ENCODE measurements around the gene CKAP2L.

CKAP2L gene

DNA sequence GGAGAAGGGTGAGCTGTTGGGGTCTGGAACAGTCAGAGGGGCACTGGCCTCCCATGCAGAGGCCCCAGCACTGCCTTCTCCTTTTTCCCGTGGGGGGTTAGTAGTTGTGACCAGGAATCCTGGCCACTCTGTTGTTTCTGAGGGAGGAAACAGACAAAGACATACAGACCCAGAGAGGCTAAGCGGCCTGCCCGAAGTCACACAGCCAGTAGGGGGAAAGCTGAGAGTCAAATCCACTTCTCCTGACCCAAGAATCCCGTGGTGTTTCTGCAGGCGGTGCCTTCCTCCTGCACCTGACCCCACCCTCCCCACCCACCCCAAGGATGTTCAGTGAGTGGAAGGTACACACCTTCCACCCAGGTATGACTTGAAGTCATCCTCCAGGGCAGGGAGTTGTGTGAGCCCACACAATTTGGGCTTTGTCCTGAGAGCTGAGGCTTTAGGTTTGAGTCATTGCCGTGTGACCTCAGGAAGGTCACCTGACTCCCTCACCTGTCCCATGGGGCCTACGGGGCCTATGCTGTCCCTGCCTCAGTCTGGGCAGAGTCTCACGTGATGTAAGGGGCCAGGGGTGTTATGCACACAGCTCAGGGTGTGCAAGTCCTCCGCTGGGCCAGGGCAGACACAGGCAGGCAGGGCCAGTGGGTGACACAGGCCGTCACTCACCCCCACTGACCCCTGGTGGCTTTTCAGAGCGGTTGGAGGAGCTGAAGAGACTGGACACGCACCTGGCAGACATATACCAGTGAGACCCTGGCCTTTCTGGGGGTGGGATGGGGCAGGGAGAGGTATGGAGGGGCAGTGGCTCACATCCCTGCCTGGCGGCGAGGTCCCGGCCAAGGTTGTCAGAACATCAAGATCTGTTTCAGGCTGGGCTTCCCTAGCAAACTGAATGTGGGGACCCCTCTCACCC is 38.6 kb downstream of the CKAP2L start:
- Histone ChIP-seq H3K9me3 (replicated peaks; ENCODE audit: insufficient read depth, low read length) (no peaks in the 10 kb centered on the region), H3K27me3 (replicated peaks; ENCODE audit: insufficient read depth, low read length) (peaks cover 6% of the 10 kb centered on the region; the same call in 1 of the 2 replicates), H3F3A (ENCODE audit: insufficient read depth, low read length) (no peaks in the 10 kb centered on the region), H3K36me3 (replicated peaks; ENCODE audit: insufficient read depth, low read length) (no peaks in the 10 kb centered on the region), H3K9ac (ENCODE audit: low read length) (no peak overlapping the region), H3K27ac (ENCODE audit: low read length) (no peak overlapping the region), H3K4me2 (ENCODE audit: low read depth, low read length) (no peak overlapping the region), H2AFZ (ENCODE audit: low read length) (no peak overlapping the region), H3K4me3 (ENCODE audit: low read length) (no peak overlapping the region), H3K79me2 (ENCODE audit: low read length) (no peaks in the 10 kb centered on the region), H3K9me2 (replicated peaks; ENCODE audit: insufficient read depth, low read length) (no peaks in the 10 kb centered on the region), H3K4me1 (ENCODE audit: low read length) (no peaks in the 10 kb centered on the region), H4K20me1 (ENCODE audit: insufficient read depth, low read length) (no peaks in the 10 kb centered on the region)
- TF ChIP-seq, protein P1, sequence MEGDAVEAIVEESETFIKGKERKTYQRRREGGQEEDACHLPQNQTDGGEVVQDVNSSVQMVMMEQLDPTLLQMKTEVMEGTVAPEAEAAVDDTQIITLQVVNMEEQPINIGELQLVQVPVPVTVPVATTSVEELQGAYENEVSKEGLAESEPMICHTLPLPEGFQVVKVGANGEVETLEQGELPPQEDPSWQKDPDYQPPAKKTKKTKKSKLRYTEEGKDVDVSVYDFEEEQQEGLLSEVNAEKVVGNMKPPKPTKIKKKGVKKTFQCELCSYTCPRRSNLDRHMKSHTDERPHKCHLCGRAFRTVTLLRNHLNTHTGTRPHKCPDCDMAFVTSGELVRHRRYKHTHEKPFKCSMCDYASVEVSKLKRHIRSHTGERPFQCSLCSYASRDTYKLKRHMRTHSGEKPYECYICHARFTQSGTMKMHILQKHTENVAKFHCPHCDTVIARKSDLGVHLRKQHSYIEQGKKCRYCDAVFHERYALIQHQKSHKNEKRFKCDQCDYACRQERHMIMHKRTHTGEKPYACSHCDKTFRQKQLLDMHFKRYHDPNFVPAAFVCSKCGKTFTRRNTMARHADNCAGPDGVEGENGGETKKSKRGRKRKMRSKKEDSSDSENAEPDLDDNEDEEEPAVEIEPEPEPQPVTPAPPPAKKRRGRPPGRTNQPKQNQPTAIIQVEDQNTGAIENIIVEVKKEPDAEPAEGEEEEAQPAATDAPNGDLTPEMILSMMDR (IDR thresholded peaks at IDR 0.05; ENCODE audit: low read length) = no peak
- TF ChIP-seq EZH2phosphoT487 (IDR thresholded peaks at IDR 0.05; ENCODE audit: low read length) (no peak), EZH2 (optimal IDR thresholded peaks at IDR 0.05; ENCODE audit: low read depth, low read length) (no peak)
- DNase-seq = no peak

- Histone ChIP-seq H3K9me3 (replicated peaks; ENCODE audit: insufficient read depth, low read length) (no peaks in the 10 kb centered on the region), H3K9ac (ENCODE audit: low read length) (no peak overlapping the region), H4K20me1 (ENCODE audit: insufficient read depth, low read length) (no peaks in the 10 kb centered on the region), H3K4me2 (ENCODE audit: low read depth, low read length) (no peak overlapping the region), H3K79me2 (ENCODE audit: low read length) (no peaks in the 10 kb centered on the region), H3K27me3 (replicated peaks; ENCODE audit: insufficient read depth, low read length) (peaks cover 6% of the 10 kb centered on the region; the same call in 1 of the 2 replicates), H3K4me1 (ENCODE audit: low read length) (no peaks in the 10 kb centered on the region), H3K36me3 (replicated peaks; ENCODE audit: insufficient read depth, low read length) (no peaks in the 10 kb centered on the region), H3K27ac (ENCODE audit: low read length) (no peak overlapping the region), H3K4me3 (ENCODE audit: low read length) (no peak overlapping the region), H3K9me2 (replicated peaks; ENCODE audit: insufficient read depth, low read length) (no peaks in the 10 kb centered on the region), H3F3A (ENCODE audit: insufficient read depth, low read length) (no peaks in the 10 kb centered on the region), H2AFZ (ENCODE audit: low read length) (no peak overlapping the region)
- DNase-seq = no peak
- TF ChIP-seq, protein P1 (IDR thresholded peaks at IDR 0.05; ENCODE audit: low read length) = peak; percentile 5; the same call in 1 of the 2 replicates
- TF ChIP-seq EZH2phosphoT487 (IDR thresholded peaks at IDR 0.05; ENCODE audit: low read length) = no peak
Observed at GRCh38 chr2:112724591-112725525, 39.6 kb downstream of the CKAP2L start.

GRCh38 chr2:112723995-112724394 is 40.4 kb downstream of the CKAP2L start:
- Histone ChIP-seq H3K4me1 (ENCODE audit: low read length) (no peaks in the 10 kb centered on the region), H3K79me2 (ENCODE audit: low read length) (no peaks in the 10 kb centered on the region), H3K4me3 (ENCODE audit: low read length) (no peak overlapping the region), H2AFZ (ENCODE audit: low read length) (no peak overlapping the region), H3K9me2 (replicated peaks; ENCODE audit: insufficient read depth, low read length) (no peaks in the 10 kb centered on the region), H3K27ac (ENCODE audit: low read length) (no peak overlapping the region), H3F3A (ENCODE audit: insufficient read depth, low read length) (no peaks in the 10 kb centered on the region), H4K20me1 (ENCODE audit: insufficient read depth, low read length) (no peaks in the 10 kb centered on the region), H3K27me3 (replicated peaks; ENCODE audit: insufficient read depth, low read length) (peaks cover 9% of the 10 kb centered on the region; the same call in 1 of the 2 replicates), H3K9me3 (replicated peaks; ENCODE audit: insufficient read depth, low read length) (no peaks in the 10 kb centered on the region), H3K4me2 (ENCODE audit: low read depth, low read length) (no peak overlapping the region), H3K36me3 (replicated peaks; ENCODE audit: insufficient read depth, low read length) (no peaks in the 10 kb centered on the region), H3K9ac (ENCODE audit: low read length) (no peak overlapping the region)
- no peak for TF ChIP-seq EZH2 (optimal IDR thresholded peaks at IDR 0.05; ENCODE audit: low read depth, low read length)
- TF ChIP-seq, protein P1 (IDR thresholded peaks at IDR 0.05; ENCODE audit: low read length) = no peak
- TF ChIP-seq EZH2phosphoT487 (IDR thresholded peaks at IDR 0.05; ENCODE audit: low read length) = no peak
- no peak for DNase-seq

All from MM.1S (cell line).